Activated CD4-positive, alpha-beta T cell treated with anti-CD3 and anti-CD28 coated beads, Interleukin-2, amount 50 U/mL, for 16 hours (primary cell): ENCODE results near the gene CLDN2.
"Not testable (repeated sequence)": the region's sequence is repeated elsewhere in the genome, so short reads cannot be mapped to it uniquely, and the experiment has no call there.

Experiments used
- DNase-seq: peaks from one replicate; pipeline ENCODE4 v3.0.0-alpha.2; 2020

The CLDN2 gene, protein sequence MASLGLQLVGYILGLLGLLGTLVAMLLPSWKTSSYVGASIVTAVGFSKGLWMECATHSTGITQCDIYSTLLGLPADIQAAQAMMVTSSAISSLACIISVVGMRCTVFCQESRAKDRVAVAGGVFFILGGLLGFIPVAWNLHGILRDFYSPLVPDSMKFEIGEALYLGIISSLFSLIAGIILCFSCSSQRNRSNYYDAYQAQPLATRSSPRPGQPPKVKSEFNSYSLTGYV

DNA sequence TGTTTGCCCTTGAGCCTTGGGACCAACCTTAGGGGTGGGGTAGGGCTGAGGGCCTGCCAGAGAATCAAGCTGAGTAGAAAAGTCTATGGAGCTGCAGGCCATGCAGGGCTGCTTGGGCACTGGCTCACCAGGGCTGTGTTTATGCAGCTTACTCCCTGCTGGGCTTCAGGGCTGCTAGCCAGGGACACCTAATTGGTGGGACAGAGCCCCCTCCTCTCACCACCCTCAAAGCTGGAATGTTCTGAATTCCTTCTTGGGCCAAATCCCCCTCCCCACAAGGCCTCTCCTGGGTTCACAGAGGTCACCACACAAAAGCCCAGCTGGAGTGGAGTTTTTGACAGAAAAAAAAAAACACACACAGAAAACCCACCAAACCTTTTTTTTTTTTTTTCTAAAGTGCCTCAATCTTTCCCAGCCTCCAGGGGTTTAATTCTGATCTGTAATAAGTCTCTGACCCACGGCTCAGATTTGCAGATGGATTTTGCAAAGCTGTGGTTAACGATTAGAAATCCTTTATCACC lies at the start of gene CLDN2:
Gene CLDN2, plus strand, starts transcription at position 471 of the 521 bp plus-strand sequence. CDS start 7,827 bp downstream, outside the sequence.
- DNase-seq, result no peak

DNA sequence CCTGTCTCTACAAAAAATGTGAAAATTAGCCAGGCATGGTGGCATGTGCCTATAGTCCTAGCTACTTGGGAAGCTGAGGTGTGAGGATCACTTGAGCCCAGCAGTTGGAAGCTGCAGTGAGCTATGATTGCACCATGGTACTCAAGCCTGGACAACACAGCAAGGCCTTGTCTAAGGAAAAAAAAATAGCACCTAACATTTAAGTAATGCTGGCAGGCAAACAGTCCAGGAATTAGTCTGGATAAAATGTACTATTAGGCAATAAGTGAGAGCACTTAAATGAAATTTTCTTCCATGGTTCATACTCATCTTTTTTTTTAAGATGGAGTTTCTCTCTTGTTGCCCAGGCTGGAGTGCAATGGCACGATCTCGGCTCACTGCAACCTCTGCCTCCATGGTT lies 47.4 kb upstream of the CLDN2 start:
- not testable (repeated sequence) for DNase-seq

DNA sequence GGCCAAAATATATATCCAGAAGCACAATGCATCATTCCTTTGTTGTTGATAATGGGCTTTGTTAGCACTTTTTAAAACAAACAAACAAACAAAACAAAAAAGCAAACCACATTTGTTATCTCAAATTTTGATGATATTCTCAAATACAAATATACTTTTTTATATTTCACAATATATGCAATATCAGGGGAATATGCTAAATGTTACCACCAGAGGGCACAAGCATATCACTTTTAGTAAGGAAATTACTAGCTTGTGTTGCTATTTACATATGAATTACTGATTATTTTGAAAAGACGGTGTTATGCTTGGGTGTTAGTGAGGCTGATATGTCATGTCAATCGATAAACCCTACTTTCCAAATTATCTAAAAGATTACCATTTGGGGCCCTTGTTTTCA lies 46.1 kb upstream of the CLDN2 start:
- peak; percentile 35 for DNase-seq

DNA sequence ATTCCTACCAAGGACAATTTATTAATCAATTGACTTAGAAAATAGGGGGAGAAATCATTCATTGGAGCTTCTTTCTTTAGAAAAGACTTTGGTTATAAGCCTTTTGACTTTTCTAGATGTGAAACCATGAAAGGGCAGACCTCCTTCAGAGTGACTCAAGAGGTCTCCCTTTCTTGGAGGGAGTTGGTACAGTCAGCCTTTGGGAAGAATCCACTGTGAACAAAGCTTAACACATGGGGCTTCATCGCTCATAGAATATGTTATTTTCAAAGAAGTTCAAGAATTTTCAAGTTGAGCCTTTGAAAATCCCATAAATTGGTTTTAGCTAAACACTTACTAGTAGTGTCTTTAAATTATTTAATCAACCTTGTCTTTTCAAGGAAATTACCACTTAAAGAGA lies 45.1 kb upstream of the CLDN2 start:
- no peak for DNase-seq

DNA sequence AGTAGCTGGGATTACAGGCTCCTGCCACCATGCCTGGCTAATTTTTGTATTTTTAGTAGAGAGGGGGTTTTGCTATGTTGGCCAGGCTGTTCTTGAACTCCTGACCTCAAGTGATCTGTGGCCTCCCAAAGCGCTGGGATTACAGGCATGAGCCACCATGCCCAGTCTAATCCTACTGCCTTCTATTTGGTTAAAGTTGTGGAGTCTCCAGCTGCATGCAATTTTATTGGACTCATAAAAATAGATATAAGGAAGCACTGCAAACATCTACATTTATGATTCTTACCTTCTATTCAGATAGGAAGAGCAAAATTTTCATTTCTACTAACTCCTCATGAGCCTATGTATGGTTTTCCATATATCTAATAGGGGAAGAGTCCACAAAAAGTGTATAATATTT lies 30.7 kb upstream of the CLDN2 start:
- DNase-seq, result no peak

DNA sequence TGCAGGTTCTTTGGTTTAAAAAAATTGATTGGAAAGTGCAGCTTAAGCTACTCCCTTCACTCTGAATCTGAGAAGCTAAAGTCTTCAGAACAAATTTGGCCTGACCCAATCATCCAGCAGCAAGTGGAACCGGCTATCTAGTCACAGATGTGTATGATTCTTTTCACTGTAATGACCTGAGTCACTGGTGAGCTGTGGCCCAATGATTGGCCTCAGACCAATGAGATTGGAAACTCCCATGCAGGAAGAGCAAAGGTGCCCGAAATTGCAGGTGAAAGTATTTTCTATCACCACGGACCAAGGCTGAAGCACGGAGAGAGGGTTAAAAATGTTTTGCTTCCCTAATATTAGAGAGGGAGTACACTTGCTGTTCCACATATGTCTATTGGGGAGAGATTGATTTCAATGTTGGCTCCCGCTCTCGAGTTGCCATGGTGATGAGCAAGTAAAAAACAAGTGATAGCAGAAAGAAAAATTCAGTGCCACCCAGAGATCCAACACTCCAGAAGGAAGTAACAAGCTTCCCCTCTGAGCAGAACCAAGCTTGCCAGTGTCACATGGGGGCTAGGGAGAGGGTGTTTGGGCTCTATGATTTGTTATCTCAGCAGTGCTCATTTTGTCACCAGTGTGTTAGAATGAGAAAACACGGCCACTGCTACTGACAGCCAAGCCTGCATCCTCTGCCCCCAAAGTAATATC lies 28.3 kb upstream of the CLDN2 start:
- DNase-seq, result no peak

DNA sequence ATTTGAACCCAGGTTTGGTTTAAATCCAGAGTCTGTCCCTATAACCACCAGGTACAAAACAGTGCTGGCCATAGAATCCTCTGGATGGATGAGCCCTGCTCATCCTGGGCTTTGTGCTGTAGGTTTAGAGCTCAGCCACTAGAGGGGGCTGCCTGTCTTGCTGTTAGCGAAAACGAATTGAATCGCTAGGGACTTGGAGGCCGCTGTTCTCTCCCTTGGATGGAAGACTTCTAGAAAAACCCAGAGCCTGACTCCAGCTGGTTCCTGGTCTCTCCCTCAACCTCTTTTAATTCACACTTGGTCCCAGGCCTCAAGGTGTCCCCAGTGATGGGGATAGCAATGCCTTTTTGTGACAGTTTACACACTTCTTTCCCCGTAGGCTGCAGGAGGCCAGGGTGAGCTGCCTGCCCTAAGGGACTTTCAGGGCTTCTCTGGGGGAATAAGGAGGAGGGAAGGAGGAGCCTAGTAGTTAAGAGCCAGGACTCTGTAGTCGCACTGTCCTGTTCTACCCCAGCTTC lies 25.8 kb upstream of the CLDN2 start:
- peak; percentile 63 for DNase-seq

DNA sequence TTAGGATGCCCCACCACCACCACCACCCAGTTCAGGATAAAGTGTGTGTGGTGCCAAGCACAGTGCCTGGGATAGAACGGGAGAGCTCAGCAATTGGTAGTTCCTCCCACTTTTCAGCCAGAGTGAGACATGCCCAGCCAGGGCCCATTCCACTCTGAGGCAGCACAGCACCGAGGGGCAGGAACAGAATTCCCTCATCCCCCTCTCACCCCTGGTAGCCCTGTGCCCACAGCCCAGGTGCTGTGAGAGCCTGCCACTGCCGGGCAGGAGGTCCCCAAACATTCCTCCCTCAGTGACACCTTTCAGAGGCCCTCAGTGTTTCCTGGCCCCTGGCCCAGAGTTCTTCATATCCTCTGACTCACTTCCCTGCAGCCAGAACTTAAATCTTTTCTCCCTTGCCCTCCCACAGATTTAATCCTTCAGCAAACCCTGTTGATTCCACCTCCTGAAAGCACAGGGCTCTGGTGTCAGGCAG lies 25.2 kb upstream of the CLDN2 start:
- no peak for DNase-seq

DNA sequence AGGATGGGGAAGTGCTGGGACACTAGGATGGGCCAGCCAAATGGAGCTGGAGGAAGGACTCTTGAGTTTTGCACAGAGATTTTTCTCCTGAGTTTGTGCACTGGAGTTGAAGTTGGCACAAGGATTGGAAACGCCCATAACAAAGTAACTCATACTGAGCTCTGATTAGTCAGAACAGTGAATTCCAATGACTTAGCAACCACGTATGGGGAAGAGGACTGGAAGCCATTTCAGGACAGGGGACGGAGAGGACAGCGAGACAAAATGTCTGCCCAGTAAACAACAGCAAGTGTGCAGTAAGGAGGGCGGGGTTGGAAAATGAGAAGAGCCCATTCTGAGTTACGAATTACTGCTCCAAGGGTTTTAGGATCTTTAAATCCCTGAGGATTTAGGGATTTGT lies 22.9 kb upstream of the CLDN2 start:
- DNase-seq, result no peak

DNA sequence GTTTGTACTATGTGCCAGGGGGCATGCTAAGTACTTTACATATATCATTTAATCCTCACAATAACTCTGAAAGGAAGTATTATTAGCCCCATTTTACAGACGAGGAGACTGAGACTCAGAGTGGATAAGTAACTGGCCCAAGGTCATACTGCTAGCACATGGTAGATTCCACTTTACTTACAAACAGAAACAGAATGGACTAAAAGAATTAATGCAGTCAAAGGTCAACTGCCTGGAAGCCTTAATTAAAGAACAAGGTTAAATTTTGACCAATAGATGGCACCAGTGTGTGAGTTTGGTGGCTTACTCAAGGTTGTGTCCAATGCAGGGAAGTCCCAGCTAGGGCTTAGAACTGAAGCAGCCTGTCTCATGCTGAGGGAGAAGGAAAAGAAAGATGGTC lies 21.7 kb upstream of the CLDN2 start:
- peak; percentile 56 for DNase-seq

DNA sequence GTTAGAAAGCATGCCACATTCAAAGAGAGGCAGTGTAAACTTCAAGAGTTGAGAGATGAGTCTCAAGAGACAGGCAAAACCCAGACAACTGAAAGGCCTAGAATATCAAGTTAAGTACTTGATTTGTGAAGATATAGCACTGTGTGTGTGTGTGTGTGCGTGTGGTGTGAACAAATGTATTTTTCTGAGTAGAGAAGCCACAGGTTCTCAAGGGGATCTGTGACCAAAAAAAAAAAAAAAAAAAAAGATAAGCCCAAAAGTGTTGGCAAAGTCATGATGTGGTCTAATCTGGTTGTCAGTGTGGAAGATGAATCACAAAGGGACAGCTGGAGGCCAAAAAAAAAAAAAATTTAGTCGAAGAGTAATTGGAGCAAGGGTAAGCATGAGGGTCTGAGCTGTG lies 20.9 kb upstream of the CLDN2 start:
- no peak for DNase-seq

DNA sequence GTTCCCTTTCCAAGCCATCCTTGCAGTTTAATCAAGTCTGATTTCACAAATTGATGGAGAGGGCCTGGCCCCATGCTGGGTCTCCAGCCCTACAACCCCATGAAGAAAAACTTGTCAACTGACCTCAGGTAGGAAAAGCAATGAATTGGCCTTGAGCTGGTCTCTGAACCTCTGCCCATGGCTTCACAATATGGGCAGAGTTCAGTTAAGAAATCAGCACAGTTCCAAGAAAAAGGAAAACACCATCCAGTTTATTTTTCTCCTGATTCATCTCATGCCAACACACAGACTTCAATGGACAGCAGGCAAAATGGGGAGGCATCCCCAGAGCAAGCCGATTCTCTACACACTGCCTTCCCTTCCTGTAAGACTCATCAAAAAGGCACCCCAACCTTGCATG lies 20.4 kb upstream of the CLDN2 start:
- DNase-seq, result no peak

DNA sequence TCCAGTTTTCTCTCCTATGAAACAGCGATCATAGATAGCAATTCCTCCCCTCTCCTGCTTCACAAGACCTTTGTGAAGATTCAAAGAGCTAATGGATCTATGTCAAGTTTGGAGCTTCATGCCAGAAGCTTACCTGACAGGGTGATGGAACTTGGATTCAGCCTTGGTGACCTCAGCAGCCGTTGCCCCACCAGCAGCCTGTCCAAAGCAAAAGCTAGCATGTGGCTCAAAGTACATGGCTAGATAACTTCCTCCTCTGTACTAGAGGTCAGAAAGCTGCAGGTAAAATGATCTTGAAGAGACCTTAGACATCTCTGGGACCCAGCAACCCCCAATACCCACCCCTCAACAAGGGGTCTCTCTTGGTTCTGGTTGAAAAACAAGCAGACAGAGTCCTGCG lies 18.9 kb upstream of the CLDN2 start:
- DNase-seq, result no peak

DNA sequence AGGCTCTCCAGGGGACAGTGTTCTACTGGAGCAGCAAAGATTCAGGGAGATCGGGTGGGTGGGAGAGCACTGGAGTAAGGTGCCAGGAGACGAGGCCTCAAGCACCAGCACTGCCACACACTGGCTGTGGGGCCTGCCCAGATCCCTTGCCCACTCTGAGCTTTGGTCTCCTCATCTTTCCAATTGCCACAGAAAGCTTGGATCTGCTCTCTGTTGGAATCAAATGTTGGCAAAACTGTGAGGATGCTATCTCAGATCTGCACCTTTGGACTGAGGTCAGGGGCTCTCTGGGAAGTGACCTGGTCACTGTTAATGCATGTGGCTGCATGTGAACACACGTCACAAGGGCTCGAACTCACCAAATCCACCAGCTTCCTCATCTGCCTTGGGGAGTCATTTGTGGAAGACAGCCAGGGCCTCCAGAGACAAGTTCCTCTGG lies 18.4 kb upstream of the CLDN2 start:
- no peak for DNase-seq

DNA sequence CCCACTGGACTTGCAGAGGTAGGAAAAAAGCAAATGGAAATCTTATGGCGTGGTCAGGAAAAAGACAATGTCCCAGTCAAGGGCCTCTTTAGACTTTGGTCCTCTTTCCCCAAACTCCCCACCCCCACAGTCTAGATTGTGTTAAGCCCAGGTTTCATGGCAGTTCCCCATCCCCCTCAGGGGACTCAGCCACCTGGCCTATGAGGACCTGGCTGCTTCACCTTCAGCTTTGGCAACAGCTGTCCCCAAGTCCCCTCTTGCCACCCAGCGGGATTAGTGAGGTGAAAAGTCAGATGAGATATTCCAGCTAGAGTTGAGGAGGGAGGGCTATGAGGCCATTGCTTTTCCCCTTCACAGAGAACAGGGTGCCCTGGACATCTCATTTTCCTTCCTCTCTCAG lies 17.5 kb upstream of the CLDN2 start:
- DNase-seq, result no peak

DNA sequence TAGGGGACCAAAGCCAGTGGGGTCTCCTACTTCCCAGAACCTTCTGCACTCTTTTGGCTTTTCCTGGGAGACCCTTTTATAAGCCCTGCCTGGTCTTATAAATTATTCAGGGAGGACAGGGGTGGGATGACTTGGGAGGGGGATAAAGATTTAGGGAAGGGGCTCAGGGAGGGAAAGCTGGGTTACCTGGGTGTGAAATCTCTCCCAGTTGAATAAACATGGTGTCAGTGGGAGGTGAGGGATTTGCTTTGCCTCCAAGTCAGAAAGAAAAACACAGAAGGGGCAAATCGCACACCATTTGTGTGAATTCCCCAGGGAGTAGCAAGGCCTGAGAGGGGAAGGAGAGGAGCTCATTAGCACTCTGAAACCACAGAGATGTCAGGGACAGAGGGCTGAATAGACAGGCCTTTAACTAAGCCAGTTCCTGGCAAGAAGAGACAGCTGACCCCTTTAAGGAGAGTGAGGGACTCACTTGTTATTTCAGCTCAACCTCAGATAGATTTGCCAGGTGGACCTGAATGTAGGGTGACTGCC lies 16.8 kb upstream of the CLDN2 start, which contains the start of gene RIPPLY1:
Gene RIPPLY1, minus strand, starts transcription at position 51 of the 534 bp plus-strand sequence. CDS start 54 bp downstream, outside the sequence.
- DNase-seq, result no peak

DNA sequence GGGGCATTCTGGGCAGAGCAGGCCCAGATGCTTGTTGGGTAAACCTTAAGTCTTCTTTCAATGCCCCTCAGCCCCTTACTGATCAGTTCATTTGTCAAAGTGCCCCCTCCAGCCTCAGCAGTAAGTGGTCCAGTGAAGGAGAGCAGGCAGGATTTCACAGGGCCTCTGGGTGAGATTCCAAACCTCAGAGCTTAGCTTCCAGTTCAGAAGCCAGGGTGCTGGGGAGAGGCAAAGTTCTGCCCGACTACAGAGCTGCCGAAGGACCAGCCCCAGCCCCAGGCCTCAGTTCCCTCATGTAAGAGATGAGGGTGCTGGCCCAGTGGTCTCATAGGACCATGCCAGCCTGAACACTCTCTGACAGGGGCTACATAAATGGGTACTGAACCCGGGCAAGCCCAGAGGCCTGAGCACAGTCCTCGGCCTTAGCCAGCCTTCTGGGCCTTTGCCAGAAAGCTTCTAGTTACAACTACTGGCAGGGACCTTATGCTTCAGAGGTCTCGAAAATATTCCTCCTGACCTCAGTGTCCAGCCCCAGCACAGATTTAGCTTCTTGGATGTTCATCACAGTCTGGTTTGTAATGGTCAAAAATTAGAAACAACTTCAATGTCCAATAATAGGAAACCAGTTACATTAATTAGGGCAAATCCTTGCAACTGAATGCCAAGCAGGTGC lies 16.2 kb upstream of the CLDN2 start:
- no peak for DNase-seq

DNA sequence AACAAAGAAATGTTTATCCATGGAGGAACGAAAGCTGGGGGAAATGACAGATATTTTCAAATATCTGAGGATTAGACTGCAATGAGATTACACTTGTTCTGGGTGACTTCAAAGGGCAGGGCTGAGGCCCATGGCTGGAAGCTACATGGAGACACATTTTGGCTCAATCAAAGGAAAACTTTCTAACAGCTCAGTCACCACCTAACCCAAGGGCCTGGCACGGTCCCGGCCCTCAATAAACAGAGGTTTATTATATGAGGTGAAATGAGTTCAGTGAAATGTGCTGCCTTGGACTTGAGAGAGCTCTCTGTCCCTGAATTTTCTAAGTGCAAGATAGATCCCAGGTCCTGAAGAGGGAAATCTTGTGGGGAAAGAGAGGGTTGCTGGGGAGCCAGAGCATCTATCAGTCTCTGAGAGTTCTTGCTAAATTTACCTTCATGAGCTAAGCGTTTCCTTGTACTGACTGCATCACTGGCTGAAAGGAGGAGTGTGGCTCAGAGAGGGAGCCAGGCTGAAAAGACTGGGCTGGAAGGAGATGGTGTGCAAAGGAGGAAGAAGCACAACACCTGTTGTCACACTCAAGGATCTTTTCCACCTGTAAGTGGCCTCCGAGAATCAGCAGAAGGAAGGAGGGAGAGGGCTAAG lies 15.0 kb upstream of the CLDN2 start:
- no peak for DNase-seq

DNA sequence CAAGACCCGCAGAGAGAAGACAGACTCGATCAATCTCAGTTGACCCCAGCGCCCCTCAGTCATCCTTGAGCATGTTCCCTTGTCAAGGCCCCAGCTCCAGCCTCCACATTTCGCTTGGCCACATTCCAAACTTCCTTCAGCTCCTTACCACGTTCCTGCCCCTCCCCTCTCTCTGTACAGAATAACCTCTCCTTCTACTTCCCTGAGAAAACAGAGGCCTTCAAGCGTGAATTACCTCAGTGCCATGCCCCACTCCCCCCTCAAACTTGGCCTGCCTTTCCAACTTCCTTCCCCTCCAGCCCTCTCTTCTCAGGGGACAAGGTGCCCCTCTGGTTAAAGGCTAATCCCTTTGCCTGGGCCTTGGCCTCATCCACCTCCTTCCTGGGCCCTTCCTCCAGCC lies 13.8 kb upstream of the CLDN2 start:
- no peak for DNase-seq

DNA sequence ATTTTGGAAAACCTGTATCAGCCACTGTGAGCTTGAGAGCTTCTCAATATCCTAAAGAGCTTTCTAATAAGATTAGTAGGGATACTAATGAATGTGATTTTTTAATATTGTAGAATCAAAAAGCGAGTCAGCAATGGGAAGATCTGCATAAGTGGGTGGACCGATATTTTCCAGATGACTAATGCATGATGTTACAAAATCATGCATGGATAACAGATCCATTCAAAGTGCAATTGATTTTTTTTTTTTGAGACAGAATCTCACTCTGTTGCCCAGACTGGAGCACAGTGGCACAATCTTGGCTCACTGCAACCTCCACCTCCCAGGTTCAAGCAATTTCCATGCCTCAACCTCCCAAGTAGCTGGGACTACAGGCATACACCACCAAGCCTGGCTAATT lies 7.3 kb upstream of the CLDN2 start:
- no peak for DNase-seq

DNA sequence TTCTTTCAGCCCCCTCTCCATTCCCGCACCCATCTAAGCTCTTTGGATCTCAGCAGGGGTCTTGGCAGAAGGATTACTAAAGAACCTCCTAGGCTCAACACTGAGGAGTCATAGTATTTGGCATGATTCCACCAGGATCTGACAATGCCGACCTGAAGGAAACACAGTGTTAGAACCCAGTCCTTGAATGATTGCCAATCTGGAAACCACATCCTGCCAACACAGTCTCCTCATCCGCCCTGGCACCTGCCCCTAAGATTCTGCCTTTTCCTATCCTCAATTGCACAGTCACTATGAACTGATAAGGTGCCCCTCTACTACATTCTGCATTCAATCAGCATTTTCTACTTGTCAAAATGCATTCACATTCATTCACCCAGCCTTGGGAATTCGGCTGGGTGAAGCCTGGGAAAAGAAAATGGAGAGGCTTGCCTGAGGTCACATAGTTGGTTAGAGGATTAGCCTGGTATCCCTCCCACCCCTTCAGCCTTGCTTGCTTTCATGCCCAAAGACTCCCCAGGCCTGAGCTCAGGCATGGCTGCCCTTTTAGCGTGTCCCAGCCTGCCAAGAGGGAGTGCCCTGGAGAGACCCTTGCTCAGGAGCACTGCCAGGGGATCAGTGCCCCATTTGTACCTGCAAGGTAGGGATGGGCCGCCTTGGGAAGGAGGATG lies 2.2 kb upstream of the CLDN2 start:
- DNase-seq, result peak; percentile 10

DNA sequence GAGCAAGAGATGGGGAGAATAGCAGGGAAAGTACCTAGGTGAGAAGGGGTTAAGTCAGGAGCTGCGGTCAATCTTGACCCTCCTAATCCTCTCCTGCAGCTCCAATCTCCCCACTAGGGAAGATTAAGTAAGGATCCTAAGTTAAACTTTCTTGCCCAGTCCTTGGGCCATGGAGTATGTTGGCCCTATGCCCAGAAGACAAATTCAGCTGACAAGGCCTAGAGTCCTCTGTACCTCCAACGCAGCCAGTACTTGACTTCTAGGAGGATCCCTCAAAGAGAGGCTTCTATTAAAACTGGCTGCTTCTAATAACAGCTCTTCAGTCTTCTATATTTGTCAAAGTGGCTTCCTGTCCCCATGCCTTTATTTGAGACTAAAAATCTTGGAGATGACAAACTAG lies 1.4 kb downstream of the CLDN2 start:
- no peak for DNase-seq
